A549 (cell line): ENCODE data around the gene DNAH17.

Source experiments
- BHLHE40 ChIP-seq: IDR thresholded peaks from 2 replicates; pipeline ENCODE4 v1.6.1; 2012; ENCODE audit warnings: low read depth, low read length, inconsistent platforms
- CTCF ChIP-seq: fragments of >200 bp; sonication (Bioruptor Twin); formaldehyde crosslinking; IDR thresholded peaks from 3 replicates; pipeline ENCODE4 v1.5.1; 2016
- EP300 ChIP-seq, 2 experiments: fragments of >200 bp; sonication (Bioruptor Twin); formaldehyde crosslinking; IDR thresholded peaks; 2 replicates in 1 of 2; 3 replicates in 1 of 2; pipeline ENCODE4 v1.6.1; 2016 to 2017
- ESRRA ChIP-seq: fragments of 150-350 bp; IDR thresholded peaks from 2 replicates; pipeline ENCODE4 v1.6.1; 2014; ENCODE audit warnings: mild to moderate bottlenecking, low read length, borderline replicate concordance
- JUNB ChIP-seq: fragments of >200 bp; sonication (Bioruptor Twin); formaldehyde crosslinking; IDR thresholded peaks from 2 replicates; pipeline ENCODE4 v1.6.1; 2016
- PHF8 ChIP-seq: fragments of 200-600 bp; sonication (generic); IDR thresholded peaks from 2 replicates; pipeline ENCODE4 v1.6.1; 2016; ENCODE audit warnings: low read depth, mild to moderate bottlenecking, antibody characterized with exemption, moderate library complexity, borderline replicate concordance
- POLR2A ChIP-seq: IDR thresholded peaks from 2 replicates; pipeline ENCODE4 v1.6.1; 2012; ENCODE audit warnings: mild to moderate bottlenecking, low read length
- USF2 ChIP-seq: fragments of 450-650 bp; IDR thresholded peaks from 2 replicates; pipeline ENCODE4 v1.6.1; 2014; ENCODE audit warnings: antibody characterized with exemption

- no peak for TF ChIP-seq JUNB
- no peak for TF ChIP-seq PHF8
- no peak for TF ChIP-seq POLR2A
- no peak for TF ChIP-seq EP300 (IDR thresholded peaks at IDR 0.05)
- TF ChIP-seq ESRRA, result no peak
- TF ChIP-seq CTCF, result no peak
- TF ChIP-seq USF2, result no peak
- no peak for TF ChIP-seq BHLHE40
Measured at GRCh38 chr17:78449983-78450595, 127.1 kb downstream of the DNAH17 start.
